NCI-H128 (cell line): Measurements from ENCODE around the gene SCN8A.

Experiments
- DNase-seq: peaks from one replicate; lab custom pipeline; 2025; ENCODE audit not compliant: unreplicated experiment; lab: John Stamatoyannopoulos, UW

Gene SCN8A

DNA sequence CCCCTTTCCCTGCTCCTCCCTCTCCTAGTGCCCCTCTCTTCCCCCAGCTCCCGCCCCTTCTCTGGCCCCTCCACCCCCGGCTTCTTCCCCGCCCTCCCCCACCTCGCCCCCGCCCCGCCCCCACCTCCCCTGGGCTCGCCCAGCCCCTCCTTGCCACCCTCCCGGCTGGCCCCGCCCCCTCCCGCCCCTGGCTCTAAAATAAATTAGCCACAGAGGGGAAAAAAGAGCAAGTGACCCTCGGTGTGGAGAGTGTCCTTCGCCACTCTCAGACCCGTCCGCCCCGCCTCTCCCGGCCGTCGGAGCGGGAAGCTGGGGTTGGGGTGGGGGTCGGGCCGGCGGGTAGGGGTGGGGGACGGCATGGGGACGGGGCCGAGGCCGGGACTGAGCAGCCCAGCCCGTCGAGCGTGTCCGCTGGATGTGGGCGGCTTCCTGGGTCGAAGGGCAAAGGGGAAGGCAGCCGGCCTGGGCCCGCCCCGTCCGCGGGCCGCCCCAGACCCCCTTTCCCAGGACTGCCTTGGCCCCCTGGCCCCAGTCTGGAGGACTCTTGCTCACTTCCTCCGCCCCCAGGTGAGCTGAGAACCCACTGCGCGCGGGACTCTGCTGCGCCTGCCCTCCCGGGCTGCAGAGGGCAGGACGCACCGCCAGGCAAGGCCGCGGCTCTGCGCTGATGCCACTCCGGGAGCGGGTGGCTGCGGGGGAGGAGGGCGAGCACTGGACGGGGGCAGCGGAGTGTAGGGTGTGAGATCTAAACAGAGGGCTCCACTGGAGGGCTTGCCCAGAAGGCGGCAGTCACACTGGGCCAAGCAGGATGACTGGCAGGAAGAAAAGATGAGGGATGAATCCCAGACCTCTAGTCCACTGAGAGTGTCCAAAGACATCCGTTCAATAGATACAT is 258.1 kb downstream of the SCN8A start:
- DNase-seq: no peak

DNA sequence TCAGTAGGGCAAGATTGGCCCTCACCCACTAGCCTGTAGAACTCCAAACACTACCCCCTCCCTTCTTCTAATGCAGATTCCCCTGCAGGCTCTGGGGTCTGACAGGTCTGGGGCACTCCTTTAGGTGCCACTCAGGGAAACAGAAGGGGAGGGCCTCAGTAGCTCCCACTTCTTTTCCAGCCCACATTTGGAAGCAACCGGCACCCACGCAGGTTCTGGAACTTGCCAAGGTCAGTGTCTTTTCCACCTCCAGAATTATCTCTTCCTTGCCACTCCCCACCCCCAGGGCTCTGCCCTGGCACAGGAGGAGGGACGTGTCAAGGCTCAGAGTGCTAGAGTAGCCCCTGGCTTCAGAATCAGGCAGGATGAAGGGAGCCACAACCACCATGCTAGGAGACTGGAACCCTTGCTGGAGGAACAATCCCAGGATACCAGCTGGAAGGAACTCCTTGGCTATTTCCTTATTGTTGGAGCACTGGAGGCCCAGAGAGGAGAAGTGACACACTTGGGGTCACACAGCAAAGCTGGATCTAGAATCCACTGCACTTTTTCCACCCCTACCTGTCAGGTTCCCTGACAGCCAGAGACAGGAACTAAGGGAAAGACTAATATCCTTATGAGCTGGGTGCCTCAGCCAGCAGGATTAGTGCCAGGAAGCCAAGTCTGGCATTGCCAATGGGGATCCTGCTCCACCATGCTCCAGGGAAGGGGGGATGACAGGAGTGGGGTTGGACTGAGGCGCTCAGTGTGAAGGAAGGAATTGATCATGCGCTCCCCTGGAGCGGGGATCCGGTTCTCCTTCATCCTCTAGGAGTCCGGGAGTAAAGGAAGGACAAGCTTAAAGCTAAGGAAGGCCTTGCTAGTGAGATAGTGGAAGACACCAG is 259.3 kb downstream of the SCN8A start:
- DNase-seq: no peak

DNA sequence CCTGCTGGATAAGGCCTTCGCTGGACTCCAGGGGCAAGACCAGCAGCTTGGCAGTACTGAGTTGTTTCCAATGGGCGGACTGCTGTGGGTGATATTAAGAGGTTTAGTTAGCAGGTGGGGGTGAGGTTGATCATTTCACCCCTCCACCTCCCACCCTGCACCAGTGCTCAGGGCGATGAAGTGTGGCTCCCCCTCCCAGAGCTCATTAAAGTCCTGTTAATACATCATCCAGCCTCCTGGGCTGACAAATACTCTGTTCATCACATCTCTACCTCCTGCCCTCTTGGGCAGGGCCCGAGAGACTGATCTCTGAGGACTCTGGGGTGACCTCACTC is 259.9 kb downstream of the SCN8A start:
- DNase-seq: no peak

DNA sequence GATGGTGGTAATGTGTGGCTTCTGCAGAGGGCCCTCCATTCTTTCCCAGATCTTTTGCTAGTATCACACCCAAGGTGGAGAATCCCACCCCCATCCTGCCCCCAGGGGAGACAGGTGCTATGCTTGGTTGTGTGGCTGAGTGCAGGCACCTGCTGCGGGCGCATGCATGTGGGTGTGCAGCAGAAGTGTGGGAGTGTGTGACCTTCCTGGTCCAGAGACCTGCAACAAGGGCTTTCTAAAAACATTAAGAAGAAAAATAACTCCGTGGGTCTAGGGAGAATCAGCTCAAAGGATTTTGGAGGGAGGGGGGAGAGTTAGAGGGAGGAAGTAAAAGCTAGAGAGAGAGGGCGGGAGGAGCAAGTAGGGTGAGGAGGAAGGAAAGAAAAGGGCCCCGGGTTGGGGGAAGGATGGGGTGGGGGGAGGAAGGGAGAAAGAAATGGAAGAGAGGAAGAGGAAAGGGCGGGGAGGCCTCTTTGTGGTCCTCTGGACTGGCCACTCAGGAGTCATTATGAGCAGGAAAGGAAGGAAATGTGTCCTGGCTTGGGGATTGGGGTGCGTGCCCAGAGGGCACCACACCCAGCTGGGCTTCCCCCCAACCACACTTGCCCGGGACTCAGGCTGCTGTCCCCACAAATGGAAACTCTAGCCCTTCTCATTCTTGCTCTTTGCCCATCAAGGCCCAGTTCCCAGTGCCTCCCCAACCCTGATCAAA is 260.5 kb downstream of the SCN8A start:
- no peak for DNase-seq

DNA sequence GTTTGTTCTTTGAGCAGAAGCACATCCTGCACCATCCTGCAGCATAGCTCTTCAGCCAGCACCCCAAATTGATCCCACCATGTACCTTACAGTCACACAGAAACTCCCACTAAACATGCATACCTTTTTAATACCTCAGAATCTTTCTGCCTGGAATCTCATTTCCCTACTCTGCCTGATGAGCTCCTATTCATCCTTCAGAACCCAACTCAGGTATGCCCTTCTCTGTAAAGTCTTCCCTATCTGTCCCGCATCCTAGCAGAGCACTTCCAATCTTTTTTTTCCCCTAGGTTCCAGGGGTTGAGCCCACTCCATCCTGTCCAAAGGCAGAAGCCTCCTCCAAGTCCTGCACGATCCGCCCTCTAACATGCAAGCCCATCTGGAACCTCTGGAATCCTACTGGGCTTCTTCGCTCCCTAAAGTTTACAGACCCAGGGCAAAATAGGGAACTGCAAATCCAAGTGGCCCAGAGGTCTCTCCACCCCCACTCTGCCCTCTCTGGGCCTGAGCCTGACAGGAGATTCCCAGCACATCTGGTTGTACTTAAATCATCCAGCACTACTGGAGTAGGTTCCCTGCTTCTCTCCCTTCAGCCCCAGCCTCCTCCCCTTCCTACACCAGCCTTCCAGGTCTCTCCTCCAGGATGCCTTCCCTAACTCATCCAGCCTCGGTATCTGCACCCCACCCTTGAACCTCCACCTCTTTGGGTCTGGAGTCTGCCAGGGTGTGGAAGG is 261.5 kb downstream of the SCN8A start:
- no peak for DNase-seq

- no peak for DNase-seq
Observed at GRCh38 chr12:51855586-51856428, 264.8 kb downstream of the SCN8A start.

- no peak for DNase-seq
Observed at GRCh38 chr12:51860986-51861385, 270.0 kb downstream of the SCN8A start.
